Activated naive CD8-positive, alpha-beta T cell treated with anti-CD3 and anti-CD28 coated beads for 36 hours (primary cell): Measurements from ENCODE around the gene PRELP. TPM values are rescaled to one million over a fixed set of nuclear protein-coding genes. Genes with fewer than 3 reads are reported as not detected.
"Not testable (repeated sequence)": the region's sequence is repeated elsewhere in the genome, so short reads cannot be mapped to it uniquely, and the experiment has no call there.

Source experiments
- DNase-seq: peaks from one replicate; pipeline ENCODE4 v3.0.0; 2021
- H3K27ac Mint-ChIP-seq: one replicate; pipeline ENCODE4 v1.8.0; 2022; ENCODE audit warnings: mild to moderate bottlenecking, moderate library complexity, mixed read lengths
- H3K27me3 Mint-ChIP-seq: one replicate; pipeline ENCODE4 v1.8.0; 2022; ENCODE audit warnings: mild to moderate bottlenecking, mixed read lengths
- H3K36me3 Mint-ChIP-seq: one replicate; pipeline ENCODE4 v1.8.0; 2021; ENCODE audit warnings: mild to moderate bottlenecking, mixed read lengths
- H3K4me1 Mint-ChIP-seq: one replicate; pipeline ENCODE4 v1.8.0; 2021; ENCODE audit warnings: mixed read lengths
- H3K4me3 Mint-ChIP-seq: one replicate; pipeline ENCODE4 v1.8.0; 2022; ENCODE audit warnings: mild to moderate bottlenecking, moderate library complexity, mixed read lengths
- H3K9me3 Mint-ChIP-seq: one replicate; pipeline ENCODE4 v1.8.0; 2022; ENCODE audit warnings: mixed read lengths
- total RNA-seq, 2 experiments: library from RNA; stranded (reverse); gene quantifications; one replicate each; pipeline ENCODE4 v1.2.3, GENCODE V29; 2021

Gene PRELP
- total RNA-seq, 2 experiments from 2014 or later, result not detected

DNA sequence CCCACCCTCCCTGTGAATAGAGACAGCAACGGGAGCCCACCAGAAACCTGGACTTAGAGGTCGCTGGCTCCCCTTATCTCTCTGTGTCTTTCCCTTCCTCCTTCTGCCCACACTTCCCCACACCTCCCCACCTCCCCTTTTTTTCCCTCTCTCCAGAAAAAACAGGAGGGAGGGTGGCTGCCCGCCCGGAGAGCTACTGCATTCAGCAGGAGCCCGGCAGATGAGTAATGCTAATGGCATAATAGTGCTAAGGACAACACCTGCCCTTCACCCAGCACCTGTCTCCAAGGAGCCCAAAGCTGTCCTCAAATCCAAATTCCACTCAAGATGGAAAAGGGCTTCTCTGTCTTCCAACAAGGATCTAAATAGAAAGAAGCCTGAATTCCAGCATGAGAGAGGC is 11.4 kb upstream of the PRELP start:
- peaks cover 18% of the 10 kb centered on the region for H3K27me3 Mint-ChIP-seq
- no peak overlapping the region for H3K4me3 Mint-ChIP-seq
- no peaks in the 10 kb centered on the region for H3K9me3 Mint-ChIP-seq
- no peaks in the 10 kb centered on the region for H3K36me3 Mint-ChIP-seq
- no peak for DNase-seq
- no peak overlapping the region for H3K27ac Mint-ChIP-seq
- H3K4me1 Mint-ChIP-seq, result peaks cover 6% of the 10 kb centered on the region

- H3K9me3 Mint-ChIP-seq, result no peaks in the 10 kb centered on the region
- DNase-seq, result no peak
- no peaks in the 10 kb centered on the region for H3K36me3 Mint-ChIP-seq
- no peak overlapping the region for H3K27ac Mint-ChIP-seq
- H3K27me3 Mint-ChIP-seq, result peaks cover 18% of the 10 kb centered on the region
- H3K4me3 Mint-ChIP-seq, result no peak overlapping the region
- H3K4me1 Mint-ChIP-seq, result peaks cover 6% of the 10 kb centered on the region
These were observed 10.9 kb upstream of the PRELP start for GRCh38 chr1:203464743-203465142.

DNA sequence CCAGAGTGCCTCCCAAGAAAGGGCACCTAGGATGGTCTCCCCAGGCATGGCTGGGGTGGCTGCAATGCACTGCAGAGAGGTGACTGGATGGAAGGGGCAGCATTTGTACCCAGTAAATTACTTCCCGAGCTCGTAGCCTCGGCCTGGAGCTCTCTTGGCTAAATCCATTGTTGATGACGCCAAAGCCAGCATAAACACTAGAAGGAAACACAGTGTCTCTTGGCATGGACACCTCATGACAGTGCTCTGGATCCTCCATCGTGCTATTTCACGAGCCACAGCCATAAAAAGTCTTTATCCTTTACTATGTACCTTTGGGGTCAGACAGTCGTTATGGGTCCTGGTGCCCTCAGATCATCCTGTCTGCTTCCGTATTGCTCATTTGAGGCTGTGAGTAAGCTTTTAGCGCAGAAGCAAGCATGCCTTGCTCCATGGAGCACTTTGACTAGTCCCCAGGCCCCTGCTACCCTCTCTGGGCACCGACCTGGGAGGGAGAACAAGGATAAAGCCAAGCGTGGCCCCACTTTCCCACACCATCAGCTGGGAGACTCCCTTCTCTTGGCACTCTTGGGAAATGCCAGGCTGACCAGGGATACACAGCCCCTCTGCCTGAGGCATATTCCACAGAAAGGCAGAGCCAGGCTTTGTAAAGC is 10.3 kb upstream of the PRELP start:
- peaks cover 6% of the 10 kb centered on the region for H3K4me1 Mint-ChIP-seq
- H3K27ac Mint-ChIP-seq, result no peak overlapping the region
- no peak for DNase-seq
- H3K36me3 Mint-ChIP-seq, result no peaks in the 10 kb centered on the region
- H3K4me3 Mint-ChIP-seq, result no peak overlapping the region
- H3K9me3 Mint-ChIP-seq, result no peaks in the 10 kb centered on the region
- H3K27me3 Mint-ChIP-seq, result peaks cover 15% of the 10 kb centered on the region

- DNase-seq, result no peak
- Mint-ChIP-seq H3K27ac (no peak overlapping the region), H3K4me3 (no peak overlapping the region), H3K27me3 (peaks cover 12% of the 10 kb centered on the region), H3K36me3 (no peaks in the 10 kb centered on the region), H3K9me3 (no peaks in the 10 kb centered on the region), H3K4me1 (peaks cover 6% of the 10 kb centered on the region)
These were observed 9.7 kb upstream of the PRELP start for GRCh38 chr1:203465948-203466347.

DNA sequence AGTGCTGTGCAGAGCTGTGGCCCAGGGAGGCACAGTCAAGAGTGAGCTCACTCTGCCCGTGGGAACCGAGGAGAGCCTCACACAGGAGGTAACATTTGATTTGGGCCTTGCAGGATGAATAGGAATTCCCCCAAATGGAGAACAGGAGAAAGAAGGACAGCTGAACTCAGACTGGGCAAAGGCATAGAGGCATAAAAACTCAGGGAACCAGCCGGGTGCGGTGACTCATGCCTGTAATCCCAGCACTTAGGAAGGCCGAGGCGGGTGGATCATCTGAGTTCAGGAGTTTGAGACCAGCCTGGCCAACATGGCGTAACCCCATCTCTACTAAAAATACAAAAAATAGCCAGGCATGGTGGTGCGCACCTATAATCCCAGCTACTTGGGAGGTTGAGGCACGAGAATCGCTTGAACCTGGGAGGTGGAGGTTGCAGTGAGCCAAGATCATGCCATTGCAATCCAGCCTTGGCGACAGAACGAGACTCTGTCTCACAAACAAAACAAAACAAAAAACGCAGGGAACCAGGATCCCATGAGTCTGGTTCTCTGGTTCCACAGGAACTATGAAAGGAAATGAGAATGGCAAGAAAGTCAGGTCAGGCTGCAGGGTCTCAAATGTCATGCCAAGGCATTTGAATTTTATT is 8.6 kb upstream of the PRELP start:
- H3K4me3 Mint-ChIP-seq, H3K9me3 Mint-ChIP-seq, H3K27ac Mint-ChIP-seq, H3K27me3 Mint-ChIP-seq, H3K36me3 Mint-ChIP-seq, H3K4me1 Mint-ChIP-seq, DNase-seq: not testable (repeated sequence)

DNA sequence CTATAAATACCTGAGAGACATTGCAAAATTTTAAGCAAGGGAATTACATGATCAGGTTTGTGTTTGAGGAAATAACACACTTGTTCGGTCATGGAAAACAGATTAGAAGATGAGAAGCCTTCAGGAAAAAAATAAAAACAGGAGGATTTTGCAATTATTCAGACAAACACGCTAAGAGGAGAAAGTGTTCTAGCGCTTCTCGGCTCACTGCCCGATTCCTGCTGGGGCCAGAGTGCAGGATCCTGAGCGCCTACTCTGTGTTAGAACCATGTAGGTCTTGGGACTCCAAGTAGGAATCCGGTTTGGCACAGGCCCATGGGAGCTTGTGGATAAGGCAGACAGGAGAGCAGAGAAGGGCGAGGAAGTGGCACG is 8.1 kb upstream of the PRELP start:
- H3K36me3 Mint-ChIP-seq, result no peaks in the 10 kb centered on the region
- H3K27ac Mint-ChIP-seq, result no peak overlapping the region
- no peaks in the 10 kb centered on the region for H3K9me3 Mint-ChIP-seq
- H3K27me3 Mint-ChIP-seq, result peaks cover 10% of the 10 kb centered on the region
- H3K4me3 Mint-ChIP-seq, result no peak overlapping the region
- H3K4me1 Mint-ChIP-seq, result no peaks in the 10 kb centered on the region
- DNase-seq, result no peak

DNA sequence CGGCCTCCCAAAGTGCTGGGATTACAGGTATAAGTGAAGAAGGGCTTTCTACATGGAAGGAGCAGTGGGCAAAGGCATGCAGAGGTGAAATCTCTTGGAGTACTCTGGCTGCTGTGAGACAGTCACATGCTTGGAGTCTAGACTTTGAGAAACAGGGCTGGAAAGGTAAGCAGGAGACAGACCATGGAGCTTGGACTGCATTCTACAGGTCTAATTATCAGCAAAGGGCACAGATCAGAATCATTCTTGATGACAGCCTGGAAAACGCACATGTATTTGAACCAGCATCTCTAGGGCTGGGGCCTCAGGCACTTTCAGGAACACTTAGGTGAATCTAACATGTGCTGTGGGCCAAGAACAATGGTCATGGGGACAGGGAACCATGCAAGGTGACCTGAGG is 7.3 kb upstream of the PRELP start:
- DNase-seq, result no peak
- Mint-ChIP-seq H3K36me3 (no peaks in the 10 kb centered on the region), H3K4me1 (no peaks in the 10 kb centered on the region), H3K9me3 (no peaks in the 10 kb centered on the region), H3K27me3 (peaks cover 12% of the 10 kb centered on the region), H3K27ac (no peak overlapping the region), H3K4me3 (no peak overlapping the region)

DNA sequence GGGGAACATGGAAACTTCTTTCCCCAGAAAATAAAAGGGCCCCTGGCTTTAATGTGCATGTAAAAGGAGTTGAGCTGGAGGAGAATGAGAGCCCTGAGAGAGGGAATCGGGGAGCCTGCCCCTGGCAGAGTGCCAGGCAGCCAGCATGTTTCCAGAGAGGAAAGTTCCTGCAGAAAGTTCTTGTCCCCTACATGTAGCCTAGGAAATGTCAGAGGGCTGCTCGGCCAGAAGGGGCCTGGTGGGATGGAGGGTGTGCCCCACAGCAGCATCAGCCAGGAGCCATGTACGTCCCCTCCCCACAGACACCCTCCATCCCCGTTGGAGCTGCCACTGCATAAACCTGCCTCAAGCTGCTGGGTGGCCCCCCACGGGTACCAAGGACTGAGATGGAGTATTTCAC is 5.4 kb upstream of the PRELP start:
- Mint-ChIP-seq H3K4me1 (no peaks in the 10 kb centered on the region), H3K27me3 (peaks cover 12% of the 10 kb centered on the region), H3K36me3 (no peaks in the 10 kb centered on the region)

DNA sequence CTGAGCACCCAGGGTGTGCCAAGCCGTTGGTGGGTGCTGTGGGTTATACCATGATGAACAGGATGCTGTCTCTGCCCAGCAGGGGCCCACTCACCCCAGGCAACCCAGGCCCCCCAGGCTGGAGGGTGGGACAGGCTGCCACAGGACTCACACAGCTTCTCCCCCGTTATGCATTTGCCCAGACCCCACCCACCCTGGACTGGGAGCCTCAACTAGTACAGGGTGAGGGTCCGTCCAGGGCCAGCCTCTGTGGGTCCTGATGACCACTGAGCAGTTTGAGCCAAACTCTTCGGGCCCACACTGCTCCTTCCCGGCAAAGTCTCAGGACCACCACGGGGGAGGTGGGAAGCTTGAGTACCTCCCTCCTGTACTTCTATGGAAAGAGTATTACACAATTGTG is 3.8 kb upstream of the PRELP start:
- Mint-ChIP-seq H3K4me1 (no peaks in the 10 kb centered on the region), H3K27ac (no peak overlapping the region), H3K9me3 (no peaks in the 10 kb centered on the region), H3K36me3 (no peaks in the 10 kb centered on the region), H3K27me3 (peaks cover 20% of the 10 kb centered on the region), H3K4me3 (no peak overlapping the region)
- DNase-seq, result no peak

More for the DNA sequence above, 5.4 kb upstream of the PRELP start:
- Mint-ChIP-seq H3K9me3 (no peaks in the 10 kb centered on the region), H3K27ac (no peak overlapping the region), H3K4me3 (no peak overlapping the region)
- no peak for DNase-seq

DNA sequence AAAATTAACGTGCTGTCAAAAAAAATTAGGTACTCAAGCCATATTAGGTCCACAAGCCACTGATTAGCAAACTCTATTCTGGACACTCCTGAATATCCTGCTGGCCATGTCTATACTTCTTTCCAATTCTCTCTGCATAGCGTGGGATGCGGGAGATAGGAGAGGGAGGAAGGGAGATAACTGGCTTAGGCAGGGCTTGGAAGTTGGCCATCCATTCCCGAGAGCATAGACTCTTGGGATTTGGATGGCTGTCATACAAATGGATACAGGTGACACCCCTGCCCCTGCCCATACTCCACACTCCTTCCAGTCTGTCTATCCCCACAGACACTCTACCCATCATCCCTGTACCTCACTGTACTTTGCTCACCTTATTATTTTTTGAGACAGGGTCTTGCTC is 2.3 kb upstream of the PRELP start:
- H3K4me3 Mint-ChIP-seq, result no peak overlapping the region
- H3K36me3 Mint-ChIP-seq, result no peaks in the 10 kb centered on the region
- H3K4me1 Mint-ChIP-seq, result peaks cover 9% of the 10 kb centered on the region
- DNase-seq, result no peak
- H3K9me3 Mint-ChIP-seq, result no peaks in the 10 kb centered on the region
- H3K27me3 Mint-ChIP-seq, result peaks cover 17% of the 10 kb centered on the region
- no peak overlapping the region for H3K27ac Mint-ChIP-seq

DNA sequence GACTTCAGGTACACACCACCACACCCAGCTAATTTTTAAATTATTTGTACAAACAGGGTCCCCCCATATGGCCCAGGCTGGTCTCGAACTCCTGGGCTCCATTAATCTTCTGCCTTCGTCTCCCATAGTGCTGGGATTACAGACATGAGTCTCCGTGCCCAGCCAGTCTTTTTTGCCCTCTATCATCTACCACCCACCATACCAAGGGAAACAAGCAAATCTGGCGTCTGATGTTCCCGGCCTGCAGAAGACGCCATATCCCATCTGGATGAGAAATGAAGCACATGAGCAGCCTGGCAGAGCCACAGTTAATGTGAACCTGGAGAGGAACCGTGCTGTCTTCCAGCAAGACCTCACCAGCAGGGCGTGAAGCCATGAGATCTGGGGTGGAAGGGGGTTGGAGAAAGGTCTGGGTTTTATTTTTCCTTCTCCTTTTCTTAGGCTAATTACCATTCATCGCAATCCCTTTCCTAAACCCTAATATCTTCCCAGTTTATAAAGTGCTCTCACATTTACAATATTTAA is 1.8 kb upstream of the PRELP start:
- Mint-ChIP-seq H3K4me3 (no peak overlapping the region), H3K9me3 (no peaks in the 10 kb centered on the region), H3K27ac (no peak overlapping the region), H3K36me3 (no peaks in the 10 kb centered on the region), H3K27me3 (peaks cover 17% of the 10 kb centered on the region), H3K4me1 (peaks cover 9% of the 10 kb centered on the region)
- no peak for DNase-seq

- Mint-ChIP-seq H3K27me3 (peaks cover 17% of the 10 kb centered on the region), H3K4me3 (no peak overlapping the region), H3K4me1 (peaks cover 9% of the 10 kb centered on the region), H3K27ac (no peak overlapping the region), H3K9me3 (no peaks in the 10 kb centered on the region), H3K36me3 (no peaks in the 10 kb centered on the region)
- DNase-seq, result no peak
These were observed 709 bp downstream of the PRELP start for GRCh38 chr1:203476216-203476814.

DNA sequence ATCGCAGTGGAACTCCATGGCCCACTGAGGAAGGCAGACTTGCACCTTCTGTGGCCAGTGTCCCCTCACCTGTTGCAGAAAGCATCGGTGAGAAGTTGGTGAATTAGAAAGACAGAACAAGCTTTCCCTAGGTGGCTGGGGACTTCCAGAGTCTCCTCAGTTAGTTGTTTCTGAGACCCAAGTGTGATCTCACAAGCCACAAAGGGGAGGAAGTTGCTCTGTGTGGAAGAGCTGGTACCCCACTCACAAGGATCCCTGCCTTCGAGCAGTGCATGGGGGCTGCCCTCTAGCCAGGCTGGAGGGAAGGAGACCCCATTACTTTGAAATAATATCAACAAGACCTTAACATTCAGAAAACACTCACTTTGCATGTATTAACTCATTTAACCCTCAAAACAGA is 2.1 kb downstream of the PRELP start:
- H3K4me3 Mint-ChIP-seq, result no peak overlapping the region
- no peak for DNase-seq
- H3K9me3 Mint-ChIP-seq, result no peaks in the 10 kb centered on the region
- H3K27me3 Mint-ChIP-seq, result peaks cover 17% of the 10 kb centered on the region
- H3K27ac Mint-ChIP-seq, result no peak overlapping the region
- H3K4me1 Mint-ChIP-seq, result peaks cover 9% of the 10 kb centered on the region
- no peaks in the 10 kb centered on the region for H3K36me3 Mint-ChIP-seq

DNA sequence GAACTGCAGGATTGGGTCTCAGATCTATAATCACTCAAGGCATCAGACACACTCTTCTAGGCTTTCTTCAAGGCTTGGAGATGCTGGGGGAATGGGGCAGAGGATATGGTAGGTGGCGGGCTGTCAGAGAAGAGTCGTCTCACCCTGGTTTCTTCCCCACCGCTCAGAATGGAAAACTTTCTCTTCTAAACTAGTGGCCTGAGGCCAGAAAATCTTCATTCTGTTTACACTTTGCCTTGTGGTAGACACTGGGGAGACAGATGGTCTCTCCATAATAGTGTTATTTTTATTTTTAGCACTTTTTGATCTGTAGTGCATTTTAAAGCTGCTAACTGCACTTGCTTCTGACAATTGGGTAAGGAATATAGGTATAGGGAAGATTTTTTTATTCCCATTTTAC is 2.6 kb downstream of the PRELP start:
- no peaks in the 10 kb centered on the region for H3K36me3 Mint-ChIP-seq
- H3K4me1 Mint-ChIP-seq, result peaks cover 9% of the 10 kb centered on the region
- H3K9me3 Mint-ChIP-seq, result no peaks in the 10 kb centered on the region
- H3K4me3 Mint-ChIP-seq, result no peak overlapping the region
- no peak overlapping the region for H3K27ac Mint-ChIP-seq
- no peak for DNase-seq
- H3K27me3 Mint-ChIP-seq, result peaks cover 16% of the 10 kb centered on the region

DNA sequence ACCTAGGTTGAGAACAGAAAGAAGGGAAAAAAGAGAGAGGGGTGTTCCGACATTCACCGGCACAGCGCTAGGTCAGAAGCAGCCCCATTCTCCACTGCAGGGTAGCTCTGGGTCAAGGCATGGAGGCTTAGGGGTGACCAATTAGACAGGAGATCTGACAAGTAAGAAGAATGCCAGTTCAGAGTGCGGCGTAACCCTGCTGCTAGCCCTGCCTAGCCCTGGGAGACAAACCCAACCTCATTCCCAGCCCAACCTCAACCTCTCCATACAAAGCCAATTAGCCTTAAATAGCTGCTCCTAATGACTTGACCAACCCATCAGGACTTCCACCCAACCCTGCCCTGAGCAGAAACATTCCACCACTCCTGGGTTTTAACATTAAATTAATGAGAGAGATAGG is 3.4 kb downstream of the PRELP start:
- H3K27me3 Mint-ChIP-seq, result peaks cover 8% of the 10 kb centered on the region

GRCh38 chr1:203479646-203480045 is 4.0 kb downstream of the PRELP start:
- H3K36me3 Mint-ChIP-seq, result no peaks in the 10 kb centered on the region
- peaks cover 8% of the 10 kb centered on the region for H3K27me3 Mint-ChIP-seq
- DNase-seq, result no peak
- H3K4me3 Mint-ChIP-seq, result no peak overlapping the region
- H3K9me3 Mint-ChIP-seq, result no peaks in the 10 kb centered on the region
- H3K4me1 Mint-ChIP-seq, result peaks cover 9% of the 10 kb centered on the region
- H3K27ac Mint-ChIP-seq, result no peak overlapping the region

More for the DNA sequence above, 3.4 kb downstream of the PRELP start:
- Mint-ChIP-seq H3K4me3 (no peak overlapping the region), H3K27ac (no peak overlapping the region), H3K36me3 (no peaks in the 10 kb centered on the region), H3K4me1 (peaks cover 9% of the 10 kb centered on the region), H3K9me3 (no peaks in the 10 kb centered on the region)
- DNase-seq, result no peak
